ENCODE results near the gene MAMDC4. TPM values are rescaled to one million over a fixed set of nuclear protein-coding genes. Genes with fewer than 3 reads are reported as not detected.

MAMDC4 gene
- 1.1 and 3.1 TPM in 2 replicates for total RNA-seq

DNA sequence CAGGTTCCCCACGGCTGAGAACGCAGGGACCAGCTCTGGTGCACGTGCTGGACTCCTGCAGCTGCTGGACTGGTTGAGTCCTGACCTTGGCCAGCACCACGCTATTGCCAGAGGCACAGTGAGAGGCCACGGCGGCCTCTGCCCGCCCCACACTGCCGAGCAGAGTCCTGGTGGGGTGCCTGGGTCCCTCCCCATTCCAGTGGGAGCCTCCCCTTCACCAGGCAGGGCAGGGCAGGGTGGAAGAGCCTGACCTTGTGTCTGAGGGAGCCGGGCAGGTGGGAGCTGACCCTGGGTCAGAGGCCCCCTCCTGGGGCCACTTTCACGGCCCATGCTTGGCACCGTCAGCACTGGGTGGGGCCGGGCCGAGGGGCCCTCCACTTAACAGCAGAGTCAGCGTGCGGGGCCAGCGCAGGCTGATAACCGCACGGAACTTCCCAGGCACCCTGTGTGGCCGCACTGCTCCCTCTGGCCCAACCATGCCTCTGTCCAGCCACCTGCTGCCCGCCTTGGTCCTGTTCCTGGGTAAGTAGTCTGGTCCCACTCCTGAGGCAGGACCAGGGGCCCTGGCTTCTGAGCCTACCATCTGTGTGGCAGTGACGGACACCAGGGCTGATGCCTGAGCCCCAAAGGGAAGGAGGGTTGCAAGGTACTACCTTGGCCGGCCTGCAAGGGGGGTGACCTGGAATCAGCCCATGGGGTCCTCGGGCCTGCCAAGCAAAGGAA, at the start of gene MAMDC4:
MAMDC4 (plus strand) TSS at position 406 of the 723 bp plus-strand sequence; CDS start at position 477, 71 bp downstream.

DNA sequence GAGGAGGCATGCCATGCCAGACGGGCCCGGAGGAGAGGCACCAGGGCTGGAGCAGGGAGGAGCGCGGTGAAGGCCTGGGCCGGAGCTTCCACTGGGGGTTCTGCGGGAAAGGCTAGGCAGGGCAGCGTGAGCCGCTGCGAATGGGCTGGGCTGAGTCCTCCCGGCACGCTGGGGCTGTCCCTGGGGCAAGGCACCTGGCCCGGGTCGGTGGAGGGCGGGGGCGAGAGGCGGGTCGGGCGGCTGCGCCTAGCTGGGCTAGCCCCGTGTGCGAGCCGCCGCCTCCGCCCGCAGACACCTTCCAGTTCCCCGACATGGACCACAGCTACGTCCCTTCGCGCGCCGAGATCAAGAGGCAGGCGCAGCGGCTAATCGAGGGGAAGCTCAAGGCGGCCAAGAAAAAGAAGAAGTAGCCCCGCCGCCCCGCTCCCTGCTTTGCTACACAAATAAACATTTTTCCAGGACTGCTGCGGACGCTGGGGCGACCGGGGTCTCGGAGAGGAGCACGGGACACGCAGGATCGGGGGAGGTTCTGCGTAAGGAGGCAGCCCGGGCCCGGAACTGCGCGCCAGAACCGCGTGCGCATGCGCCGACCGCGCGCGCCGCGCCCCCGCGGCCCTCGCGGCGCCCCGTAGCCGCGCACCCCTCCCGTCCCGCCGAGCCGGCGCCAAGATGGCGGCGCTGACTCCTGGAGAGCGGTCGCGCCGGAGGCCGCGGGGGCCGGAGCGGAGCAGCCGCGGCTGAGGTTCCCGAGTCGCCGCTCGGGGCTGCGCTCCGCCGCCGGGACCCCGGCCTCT, 44.7 kb upstream of the MAMDC4 start, which contains the start of gene RABL6:
RABL6 (plus strand) TSS at position 668 of the 794 bp plus-strand sequence. CDS start 249 bp downstream, outside the sequence.

DNA sequence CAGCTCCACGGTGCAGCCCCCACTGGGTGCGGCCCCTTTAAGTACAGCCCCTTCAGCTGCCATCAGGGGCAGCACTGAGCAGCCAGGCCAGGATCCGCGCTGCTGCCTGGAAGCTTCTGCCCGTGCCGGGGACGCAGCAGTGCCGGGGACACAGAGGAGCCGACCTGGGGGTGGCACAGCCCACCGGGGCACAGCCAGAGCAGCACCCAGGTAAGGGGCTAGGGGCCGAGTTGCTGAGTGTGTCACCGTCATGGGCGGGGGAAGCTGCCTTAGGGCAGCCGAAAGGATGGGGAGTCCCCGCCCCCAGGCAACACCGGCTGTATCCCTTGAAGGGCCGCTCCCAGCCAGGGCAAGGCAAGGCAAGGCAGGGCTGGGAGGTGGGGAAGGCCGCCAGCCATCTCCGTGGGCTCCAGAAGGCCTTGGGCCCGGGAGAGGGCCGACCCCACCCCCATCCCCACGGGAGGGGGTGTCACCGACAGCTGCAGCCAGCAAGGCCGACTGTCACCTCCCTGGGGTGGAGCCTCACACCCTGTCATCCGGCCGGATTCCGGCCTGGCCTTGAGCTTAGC, 9.7 kb upstream of the MAMDC4 start, which contains the start of gene AJM1:
AJM1 (plus strand) TSS at position 99 of the 569 bp plus-strand sequence. CDS start 1,937 bp downstream, outside the sequence.

DNA sequence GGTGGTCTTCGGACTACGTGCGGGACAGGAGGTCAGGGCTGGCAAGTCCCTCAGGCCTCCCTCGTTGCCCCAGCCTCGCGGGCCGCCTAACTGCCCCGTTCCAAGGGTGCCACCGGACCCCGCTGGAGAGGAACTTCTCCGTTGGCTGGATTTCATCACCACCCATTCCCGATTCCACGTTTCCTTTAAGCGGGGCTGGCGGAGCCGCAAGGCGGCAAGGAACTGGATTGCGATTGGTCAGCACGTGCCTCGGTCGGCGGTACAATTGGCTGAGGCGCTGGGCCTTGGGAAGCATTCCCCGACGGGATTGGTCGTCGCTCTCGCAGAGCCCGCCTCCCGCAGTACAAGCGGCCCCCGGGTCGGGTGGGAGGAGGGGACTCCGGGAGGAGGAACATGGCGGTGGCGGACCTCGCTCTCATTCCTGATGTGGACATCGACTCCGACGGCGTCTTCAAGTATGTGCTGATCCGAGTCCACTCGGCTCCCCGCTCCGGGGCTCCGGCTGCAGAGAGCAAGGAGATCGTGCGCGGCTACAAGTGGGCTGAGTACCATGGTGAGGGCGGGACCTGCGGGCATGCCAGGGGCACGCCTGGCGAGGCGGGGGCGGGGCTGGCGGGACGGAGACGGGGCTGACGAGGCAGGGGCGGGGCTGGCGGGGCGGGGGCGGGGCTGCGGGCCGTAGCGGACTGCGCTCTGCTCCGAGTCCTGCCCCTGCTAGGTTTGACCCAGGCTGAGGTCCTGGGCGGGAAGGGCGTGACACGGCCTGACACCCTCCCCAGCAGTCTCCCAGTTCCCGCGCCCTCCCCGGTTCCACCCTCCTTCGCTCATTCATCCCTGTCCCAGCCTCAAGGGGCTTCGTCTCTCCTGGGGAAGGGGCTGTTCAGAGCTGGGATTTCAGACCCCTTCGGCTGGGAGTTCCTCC, 2.8 kb upstream of the MAMDC4 start, which contains the start of gene PHPT1:
PHPT1 (plus strand) TSS at position 372 of the 922 bp plus-strand sequence; CDS start at position 394, 22 bp downstream.

DNA sequence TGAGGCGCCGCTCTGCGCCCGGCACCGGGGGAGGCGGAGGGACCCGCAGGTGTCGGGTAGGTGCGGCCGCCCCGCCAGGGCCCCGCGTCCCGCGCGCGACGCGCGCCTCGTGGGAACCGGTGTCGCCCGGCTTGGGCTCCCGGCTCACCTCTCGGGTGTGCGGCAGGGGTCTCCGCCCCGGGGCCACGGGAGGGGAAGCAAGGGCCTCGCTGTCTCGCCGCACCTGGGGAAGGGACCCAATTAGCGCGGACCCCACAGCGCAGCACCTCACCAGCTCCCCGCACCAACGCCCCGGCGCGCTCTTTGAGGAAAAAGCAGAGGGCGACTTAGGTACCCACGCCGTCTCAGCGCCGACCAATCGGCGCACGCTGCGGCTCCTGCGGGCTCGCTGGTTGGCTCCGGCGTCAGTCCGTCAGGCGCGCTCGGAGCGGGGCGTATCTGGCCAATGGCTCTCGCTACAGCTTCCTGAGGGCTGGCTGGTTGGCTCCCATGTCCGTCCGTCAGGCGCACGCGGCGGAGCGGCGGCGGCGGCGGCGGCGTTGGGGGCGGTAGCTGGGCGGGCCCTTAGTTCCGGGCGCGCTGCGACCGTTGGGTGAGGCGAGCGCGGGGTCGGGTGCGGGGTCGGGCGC, 33.9 kb downstream of the MAMDC4 start, which contains the start of gene TRAF2:
TRAF2 (plus strand) TSS at position 567 of the 629 bp plus-strand sequence. CDS start 12,225 bp downstream, outside the sequence.

Other genes with a start within 250 kb of the MAMDC4 start
- gene EGFL7, start 189.4 kb upstream of the MAMDC4 start, total RNA-seq: 7.2 and 12.2 TPM in 2 replicates
- 52.0 and 54.6 TPM in 2 replicates for gene AGPAT2, start 164.9 kb upstream of the MAMDC4 start, total RNA-seq
- 0.22 and 1.1 TPM in 2 replicates for gene DIPK1B, start 139.8 kb upstream of the MAMDC4 start, total RNA-seq
- not detected in 2 replicates for gene LCN10, start 109.4 kb upstream of the MAMDC4 start, total RNA-seq
- not detected in 2 replicates for gene LCN6, start 103.8 kb upstream of the MAMDC4 start, total RNA-seq
- gene LCN8, start 94.1 kb upstream of the MAMDC4 start, total RNA-seq: not detected in 2 replicates
- gene LCN15, start 87.8 kb upstream of the MAMDC4 start, total RNA-seq: not detected in 2 replicates
- 52.2 and 62.0 TPM in 2 replicates for gene TMEM141, start 61.0 kb upstream of the MAMDC4 start, total RNA-seq
- 0.37 TPM in 1 of 2 replicates, not detected in the other for gene CCDC183, start 56.0 kb upstream of the MAMDC4 start, total RNA-seq
- gene RABL6, start 44.4 kb upstream of the MAMDC4 start, total RNA-seq: 66.7 and 87.5 TPM in 2 replicates
- 1.4 and 3.5 TPM in 2 replicates for gene AJM1, start 9.9 kb upstream of the MAMDC4 start, total RNA-seq
- 44.4 and 70.9 TPM in 2 replicates for gene PHPT1, start 2.9 kb upstream of the MAMDC4 start, total RNA-seq
- 265 and 280 TPM in 2 replicates for gene EDF1, start 14.0 kb downstream of the MAMDC4 start, total RNA-seq
- 9.6 and 16.3 TPM in 2 replicates for gene TRAF2, start 34.2 kb downstream of the MAMDC4 start, total RNA-seq
- 167 and 192 TPM in 2 replicates for gene FBXW5, start 92.4 kb downstream of the MAMDC4 start, total RNA-seq
- gene C8G, start 92.9 kb downstream of the MAMDC4 start, total RNA-seq: 0.37 TPM in 1 of 2 replicates, not detected in the other
- 0.12 TPM in 1 of 2 replicates, not detected in the other for gene LCN12, start 99.9 kb downstream of the MAMDC4 start, total RNA-seq
- 1.2 and 40.7 TPM in 2 replicates for gene PTGDS, start 125.2 kb downstream of the MAMDC4 start, total RNA-seq
- gene LCNL1, start 130.6 kb downstream of the MAMDC4 start, total RNA-seq: 0.66 and 6.4 TPM in 2 replicates
- gene PAXX, start 140.1 kb downstream of the MAMDC4 start, total RNA-seq: 23.9 and 25.1 TPM in 2 replicates
- 0.55 and 3.0 TPM in 2 replicates for gene CLIC3, start 144.2 kb downstream of the MAMDC4 start, total RNA-seq
- gene ABCA2, start 175.9 kb downstream of the MAMDC4 start, total RNA-seq: 19.0 and 31.7 TPM in 2 replicates
- not detected in 2 replicates for gene FUT7, start 179.7 kb downstream of the MAMDC4 start, total RNA-seq
- gene NPDC1, start 193.8 kb downstream of the MAMDC4 start, total RNA-seq: 13.3 and 20.9 TPM in 2 replicates
- gene ENTPD2, start 201.7 kb downstream of the MAMDC4 start, total RNA-seq: not detected in 2 replicates
- 7.1 and 18.6 TPM in 2 replicates for gene SAPCD2, start 218.2 kb downstream of the MAMDC4 start, total RNA-seq
- 28.3 and 33.1 TPM in 2 replicates for gene UAP1L1, start 225.2 kb downstream of the MAMDC4 start, total RNA-seq
- gene MAN1B1, start 234.6 kb downstream of the MAMDC4 start, total RNA-seq: 73.2 and 128 TPM in 2 replicates